Spleen (tissue), 7 donors: ENCODE results near the gene CHRNE.

Source experiments
- CTCF ChIP-seq, 11 experiments: fragments of 200-600 bp in 7 of 11; fragments of 450-650 bp in 4 of 11; sonication (generic) in 4 of 11; IDR thresholded peaks in 8 of 11; conservative IDR thresholded peaks in 3 of 11; 1 replicate in 7 of 11; 2 replicates in 4 of 11; pipeline versions ENCODE4 v1.4.0 to v1.8.0; 2016 to 2021; ENCODE audit warnings: antibody characterized with exemption in 11 of 11, inconsistent platforms in 4 of 11, mild to moderate bottlenecking in 1 of 11
- POLR2A ChIP-seq, 3 donors: fragments of 450-650 bp; IDR thresholded peaks; one replicate each; pipeline ENCODE4 v1.5.1; 2017; ENCODE audit warnings: antibody characterized with exemption in 3 of 3, mild to moderate bottlenecking in 1 of 3
- POLR2AphosphoS5 ChIP-seq, 3 donors: sonication (generic); formaldehyde crosslinking; IDR thresholded peaks; one replicate each; pipeline ENCODE4 v1.5.1; 2017; ENCODE audit warnings: antibody characterized with exemption in 3 of 3
- donor health status: DM: no; HTN: no; CAD: no; lungs with moderate emphysema.
- donor health status: DM: no; HTN: no; CAD: no.
- donor health status: DM: no; HTN: no; CAD: no.

DNA sequence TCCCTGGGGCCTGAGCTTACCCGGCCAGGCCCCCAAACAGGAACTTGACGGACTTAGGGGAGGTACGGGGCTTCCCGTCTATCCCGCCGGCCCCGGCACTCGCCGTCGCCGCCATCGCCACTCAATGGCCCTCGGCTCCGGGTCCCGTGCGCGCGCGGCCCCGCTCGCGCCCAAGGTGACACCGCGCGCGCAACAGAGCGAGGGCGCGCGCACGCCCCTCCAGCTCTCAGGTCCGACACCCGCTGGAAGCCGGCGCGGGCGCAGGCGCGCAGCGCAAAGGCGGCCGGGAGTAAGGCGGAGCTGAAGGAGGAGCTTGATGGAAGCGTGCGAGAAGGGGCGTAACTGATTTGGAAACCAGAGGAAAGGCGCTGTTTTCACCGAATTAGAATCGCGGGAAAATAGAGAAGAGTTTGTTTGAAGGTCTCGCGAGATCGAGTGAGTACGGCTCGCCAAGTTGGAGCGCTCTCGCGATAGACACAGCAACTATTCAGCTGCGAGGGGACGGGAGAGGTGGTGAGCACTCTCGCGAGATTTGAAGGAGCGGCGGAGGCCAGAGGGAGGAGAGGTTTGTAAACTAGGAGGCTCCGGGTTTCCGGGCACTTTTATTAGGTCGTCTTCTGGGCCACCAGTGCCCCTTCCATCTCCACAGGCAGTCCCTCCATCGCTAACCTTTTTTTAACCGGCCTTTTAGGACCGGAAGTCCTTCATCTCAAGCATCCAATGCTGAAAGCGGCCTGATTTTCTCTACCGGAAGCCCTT lies 37.1 kb upstream of the CHRNE start, which contains the start of the genes RNF167 and SLC25A11:
- TF ChIP-seq POLR2A (IDR thresholded peaks at IDR 0.05) (peak in 2 of 3 donors; percentile 32 to 58), CTCF (IDR thresholded peaks at IDR 0.05 in 8 of 11, conservative IDR thresholded peaks at IDR 0.05 in 3 of 11) (peak in 8 of 11 experiments; percentile 12 to 68 (median 40)), POLR2AphosphoS5 (IDR thresholded peaks at IDR 0.05) (peak; percentile 87 to 92 (median 91))
